SH-SY5Y (cell line): ENCODE results near the gene MEF2D.

Experiments used
- GATA2 ChIP-seq: IDR thresholded peaks from 2 replicates; pipeline ENCODE4 v1.6.1; 2011; ENCODE audit warnings: mild to moderate bottlenecking, low read depth, low read length
- GATA3 ChIP-seq: IDR thresholded peaks from 2 replicates; pipeline ENCODE4 v1.6.1; 2011; ENCODE audit warnings: low read depth, mild to moderate bottlenecking, low read length, moderate library complexity

MEF2D gene

DNA sequence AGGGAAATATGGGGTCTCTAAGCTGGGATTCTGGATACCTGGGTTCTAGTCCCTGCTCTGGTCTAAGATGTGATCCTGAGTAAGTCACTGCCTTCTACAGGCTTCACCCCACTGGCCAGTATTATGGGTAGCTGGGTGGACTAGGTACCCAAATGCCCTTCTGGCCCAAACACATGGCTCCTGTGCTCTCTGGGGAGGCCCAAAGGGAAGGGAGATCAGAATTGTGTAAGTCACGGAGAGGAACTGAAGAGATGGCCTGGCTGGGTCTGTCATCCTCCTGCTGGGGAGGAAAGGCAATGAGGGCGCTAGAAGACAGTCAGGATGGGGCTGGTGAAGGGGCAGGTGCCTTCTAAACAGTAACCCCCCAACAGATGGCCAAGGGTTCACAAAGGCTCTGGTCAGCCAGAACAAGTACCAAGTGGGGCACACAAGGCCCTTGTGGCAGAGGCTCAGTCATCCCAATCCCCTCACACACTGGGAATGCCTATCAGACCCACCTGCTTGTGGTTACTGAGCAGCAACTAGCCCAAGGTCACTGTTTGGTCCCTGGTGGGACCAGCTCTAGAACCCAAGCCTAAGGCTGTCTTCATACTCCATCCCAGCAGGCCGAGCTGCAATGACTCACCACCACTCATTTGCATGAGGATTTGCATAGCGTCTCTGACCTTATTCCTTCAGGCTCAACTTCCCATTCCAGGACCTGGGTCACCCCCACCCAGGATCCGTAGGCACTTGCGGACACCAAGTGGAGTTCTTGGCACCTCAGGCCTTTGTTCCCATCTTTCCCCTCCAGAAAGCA is 9.2 kb downstream of the MEF2D start:
- TF ChIP-seq GATA3 = no peak
- TF ChIP-seq GATA2 = no peak

DNA sequence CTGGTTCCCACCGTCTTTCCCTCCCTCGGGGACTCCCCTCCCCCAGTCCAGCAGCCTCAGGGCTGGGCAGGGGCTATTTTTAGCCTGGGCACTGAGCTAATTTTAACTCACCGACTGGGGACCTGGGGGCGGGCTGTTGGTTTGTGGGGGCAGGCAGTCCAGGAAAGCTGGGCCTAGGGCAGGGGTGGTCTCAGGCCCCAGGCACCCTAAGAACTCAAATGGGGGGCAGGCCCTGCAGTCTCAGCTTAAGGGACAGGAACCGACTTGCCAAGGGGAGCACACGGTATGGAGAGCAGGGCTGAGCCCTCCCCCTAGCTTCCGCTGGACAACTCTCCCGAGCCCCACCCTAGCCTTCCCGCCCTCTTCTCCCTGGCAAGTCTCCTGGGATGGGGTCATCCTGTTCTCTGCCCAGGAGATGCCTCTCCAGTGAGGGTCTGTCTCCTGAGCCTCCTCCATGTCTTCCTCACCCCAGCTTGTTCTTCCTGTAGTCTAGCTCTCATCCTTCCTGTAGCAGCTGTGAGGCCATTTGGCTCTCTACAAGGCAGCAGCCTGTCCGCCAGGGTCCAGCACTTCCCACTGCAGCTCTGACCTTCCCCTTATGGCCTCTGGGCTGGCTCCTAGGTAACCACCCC is 10.1 kb downstream of the MEF2D start:
- TF ChIP-seq GATA3 = no peak
- no peak for TF ChIP-seq GATA2

DNA sequence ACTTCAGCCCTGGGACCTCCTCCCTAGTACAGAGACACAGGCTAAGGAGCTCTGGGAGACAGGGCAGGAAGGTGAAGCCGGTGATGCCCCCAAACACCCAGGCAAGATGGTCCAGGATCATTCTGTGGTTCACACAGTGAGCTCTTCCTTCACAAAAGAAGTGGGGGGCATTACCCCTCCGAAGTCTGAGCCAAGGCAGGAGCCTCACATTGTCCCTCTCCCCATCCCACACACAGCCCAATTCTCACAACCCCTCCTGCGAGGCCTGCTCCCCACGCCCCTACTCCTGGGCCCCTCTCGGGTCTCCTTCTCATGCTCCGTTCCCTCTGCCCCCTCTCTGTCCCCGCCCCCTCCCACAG is 10.7 kb downstream of the MEF2D start:
- TF ChIP-seq GATA2 (no peak), GATA3 (no peak)

DNA sequence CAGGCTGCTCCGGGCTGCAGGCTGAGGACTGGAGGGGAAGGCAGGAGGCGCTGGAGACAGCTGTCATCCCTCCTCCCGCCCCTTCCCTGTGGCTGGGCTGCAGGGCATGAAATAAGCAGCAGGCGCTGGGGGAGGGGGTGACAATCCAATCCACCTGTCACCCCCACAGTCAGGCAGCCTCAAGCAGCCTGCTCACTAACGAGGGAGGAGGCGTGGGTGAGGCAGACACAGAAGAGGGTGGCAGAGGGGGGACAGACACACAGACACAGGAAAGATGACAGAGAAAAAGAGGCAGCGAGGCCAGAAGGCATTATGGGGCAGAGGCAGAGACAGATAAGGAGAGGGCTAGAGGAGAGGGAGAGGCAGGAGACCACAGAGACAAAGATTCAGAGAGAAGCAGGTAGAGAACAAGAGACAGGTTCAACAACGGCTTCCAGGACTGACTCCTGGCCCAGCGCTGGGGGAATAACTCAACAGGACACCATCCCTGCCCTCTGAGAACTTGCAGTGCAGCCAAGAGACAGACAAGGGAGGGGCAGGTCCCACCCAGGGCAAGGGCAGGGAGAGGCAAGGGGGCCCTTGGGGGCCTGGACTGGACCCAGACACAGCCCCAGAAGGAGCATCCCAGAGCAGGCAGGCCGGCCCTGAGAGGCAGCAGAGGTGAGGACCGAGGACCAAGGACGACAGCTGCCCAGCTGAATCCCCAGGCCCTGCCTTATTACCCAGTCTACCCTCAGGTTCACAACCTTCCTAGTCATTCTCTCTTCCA is 11.2 kb downstream of the MEF2D start:
- TF ChIP-seq GATA3 (no peak), GATA2 (no peak)

DNA sequence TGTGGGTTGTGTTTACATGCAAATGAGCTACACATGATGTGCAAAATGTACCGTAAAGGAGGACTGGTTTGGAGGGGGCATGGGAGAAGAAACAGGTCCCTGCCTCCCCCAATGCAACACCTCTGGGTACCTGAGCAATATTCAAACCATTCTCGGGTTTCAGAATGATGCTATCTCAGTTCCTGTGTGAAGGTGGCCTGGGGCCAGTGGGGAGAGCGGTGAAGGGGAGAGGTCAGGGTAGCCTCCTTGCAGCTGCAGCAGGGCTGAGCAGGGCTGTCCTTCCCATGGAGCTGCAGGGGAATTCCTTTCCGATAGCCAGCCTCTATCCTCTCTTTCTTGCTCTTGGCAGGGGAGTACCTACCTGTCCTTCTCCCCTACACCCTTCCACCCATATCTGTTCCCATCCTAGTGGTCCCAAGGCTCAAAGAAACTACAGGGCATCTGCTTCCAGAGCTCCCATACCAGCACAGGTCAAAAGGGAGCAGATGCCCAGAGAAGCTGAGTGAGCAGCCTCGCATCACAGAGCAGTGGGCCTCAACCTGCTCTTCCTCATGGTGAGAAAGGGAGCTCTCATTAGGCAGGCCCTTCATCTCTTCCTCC is 11.9 kb downstream of the MEF2D start:
- TF ChIP-seq GATA3 (no peak), GATA2 (no peak)

DNA sequence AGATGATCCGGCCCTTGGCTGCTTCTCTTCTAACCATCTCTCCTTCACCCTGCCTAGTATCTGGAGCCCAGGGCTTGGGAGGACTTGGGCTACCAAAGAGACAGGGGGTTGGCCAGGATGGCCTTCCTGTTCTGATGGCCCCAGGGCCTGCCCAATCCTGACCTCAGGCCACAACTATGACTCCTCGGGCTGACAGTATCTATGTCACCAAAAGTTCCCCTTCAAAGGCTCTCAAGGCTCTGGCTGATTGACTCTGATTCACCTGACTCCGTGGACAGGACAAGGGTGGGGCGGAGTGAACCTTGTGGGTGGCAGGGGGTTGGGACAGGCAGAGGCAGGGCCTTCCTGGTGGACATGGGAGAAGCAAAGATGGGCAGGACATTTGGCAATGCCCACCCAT is 12.7 kb downstream of the MEF2D start:
- TF ChIP-seq GATA3 (no peak), GATA2 (no peak)

DNA sequence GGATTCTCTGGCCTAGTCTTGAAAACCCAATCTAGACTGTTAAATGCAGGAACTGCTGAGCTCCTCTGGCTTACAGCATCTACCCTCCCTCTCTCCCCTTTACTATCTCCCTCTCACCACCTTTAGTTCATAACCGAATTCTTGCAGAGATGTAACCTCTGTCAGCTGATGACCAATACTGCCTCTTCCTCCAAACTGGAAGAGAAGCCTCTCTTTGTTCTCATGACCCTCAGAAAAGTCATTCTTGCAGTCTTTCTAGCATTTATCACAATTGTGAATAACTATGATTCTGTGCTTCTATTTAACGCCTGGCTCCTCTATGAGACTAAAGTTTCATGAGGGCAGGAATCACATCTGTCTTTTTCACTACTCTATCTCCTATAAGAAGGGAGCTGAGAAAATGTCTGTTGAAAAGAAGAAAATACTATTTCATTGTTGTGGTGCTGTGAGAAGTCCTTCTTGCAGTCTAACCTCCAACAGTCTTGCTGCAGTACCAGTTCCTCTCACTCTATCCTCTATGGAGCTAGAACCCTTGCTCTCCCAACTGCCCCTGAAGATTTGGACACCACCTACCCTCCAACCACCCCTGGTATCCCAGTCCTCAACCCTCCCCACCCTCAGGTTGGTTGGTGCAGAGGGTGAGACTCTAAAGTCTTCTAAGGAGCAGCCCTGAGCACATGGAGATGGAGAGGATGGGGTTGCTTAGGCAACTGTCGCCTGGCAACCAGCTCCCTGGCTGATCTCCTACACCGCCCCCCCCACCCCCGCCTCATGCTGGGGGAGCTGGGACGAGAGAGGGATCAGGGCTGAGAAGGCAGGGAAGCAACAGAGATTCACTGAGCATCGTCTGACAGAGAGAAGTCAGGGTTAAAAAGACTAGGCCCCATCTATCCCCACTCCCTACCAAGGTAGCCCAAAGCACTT is 13.9 kb downstream of the MEF2D start:
- TF ChIP-seq GATA2 (no peak), GATA3 (no peak)

DNA sequence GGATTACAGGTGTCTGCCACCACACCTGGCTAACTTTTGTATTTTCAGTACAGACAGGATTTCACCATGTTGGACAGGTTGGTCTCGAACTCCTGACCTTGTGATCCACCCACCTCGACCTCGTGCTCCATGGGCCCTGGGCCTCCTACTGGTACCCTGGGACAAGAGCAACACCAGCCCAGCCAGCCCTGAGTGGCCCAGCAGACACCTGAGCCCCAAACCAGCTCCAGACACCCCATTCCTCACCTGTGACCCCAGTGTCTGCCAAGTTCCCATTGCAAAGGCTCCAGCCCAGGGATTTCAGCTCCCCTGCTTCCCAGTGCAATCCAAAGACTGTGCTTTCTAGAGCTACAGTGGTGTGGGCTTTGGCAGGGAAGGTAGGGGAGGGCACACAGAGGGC is 14.6 kb downstream of the MEF2D start:
- TF ChIP-seq GATA3 (no peak), GATA2 (no peak)

DNA sequence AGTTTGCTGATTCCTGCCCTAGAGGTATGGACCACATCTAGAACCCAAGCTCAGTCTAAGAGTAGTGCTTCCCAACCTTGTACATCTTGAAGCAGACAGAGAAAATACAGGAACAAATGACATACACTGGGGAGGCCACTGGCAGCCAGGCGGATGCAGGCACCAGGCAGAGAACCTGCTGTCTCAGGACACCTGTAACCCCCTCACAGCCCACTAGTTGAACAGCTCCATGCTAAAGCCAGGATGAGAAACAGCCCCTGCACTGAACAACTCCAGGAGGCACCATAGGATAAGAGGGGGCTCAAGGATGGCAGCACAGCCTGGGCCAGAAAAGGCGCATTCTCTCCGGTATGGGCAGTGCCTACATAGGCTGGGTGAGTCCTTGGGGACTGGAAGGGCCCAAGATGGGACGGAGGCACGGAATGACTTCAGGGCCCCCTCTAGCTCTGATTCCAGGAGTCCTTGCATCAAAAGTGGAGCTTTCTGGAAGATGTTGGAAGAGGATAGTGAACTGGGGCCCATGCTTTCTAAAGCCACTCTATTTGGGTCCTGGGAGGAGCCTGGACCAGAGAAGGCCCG is 16.0 kb downstream of the MEF2D start:
- no peak for TF ChIP-seq GATA3
- TF ChIP-seq GATA2 = no peak

DNA sequence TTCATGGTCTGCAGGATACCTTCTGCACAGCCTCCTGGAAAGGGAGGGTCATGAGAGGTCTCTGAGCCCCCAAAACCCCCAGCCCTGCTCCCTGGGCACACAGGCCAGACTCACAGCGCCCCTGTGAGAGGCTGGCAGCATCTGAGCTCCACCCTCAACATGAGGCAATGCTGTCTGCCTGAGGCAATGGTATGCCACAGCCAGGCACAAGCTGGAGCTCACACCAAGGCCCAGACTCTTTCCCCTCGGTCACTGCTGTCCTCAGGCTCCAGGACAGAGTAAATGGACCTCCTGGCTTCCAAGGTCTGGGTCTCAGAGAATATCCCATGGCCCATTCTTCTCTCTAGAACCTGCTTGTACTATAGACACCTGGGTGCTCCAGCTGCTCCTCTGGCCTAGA is 17.2 kb downstream of the MEF2D start:
- TF ChIP-seq GATA2 = no peak
- TF ChIP-seq GATA3 = no peak

DNA sequence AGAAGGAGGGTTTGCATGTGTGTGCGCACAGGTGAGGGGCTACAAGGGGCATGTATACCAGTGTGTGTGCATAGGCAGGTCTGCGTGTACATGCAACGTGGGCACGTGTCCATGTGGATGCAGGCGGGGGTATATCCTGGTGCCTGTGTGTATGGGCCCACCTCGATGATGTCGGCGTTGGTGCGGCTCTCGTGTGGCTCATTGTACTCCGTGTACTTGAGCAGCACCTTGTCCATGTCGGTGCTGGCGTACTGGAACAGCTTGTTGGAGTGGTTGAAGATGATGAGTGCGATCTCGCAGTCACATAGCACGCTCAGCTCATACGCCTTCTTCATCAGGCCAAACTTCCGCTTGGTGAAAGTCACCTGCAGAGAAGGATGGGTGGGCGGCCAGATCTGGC is 18.3 kb downstream of the MEF2D start:
- TF ChIP-seq GATA3 (no peak), GATA2 (no peak)

DNA sequence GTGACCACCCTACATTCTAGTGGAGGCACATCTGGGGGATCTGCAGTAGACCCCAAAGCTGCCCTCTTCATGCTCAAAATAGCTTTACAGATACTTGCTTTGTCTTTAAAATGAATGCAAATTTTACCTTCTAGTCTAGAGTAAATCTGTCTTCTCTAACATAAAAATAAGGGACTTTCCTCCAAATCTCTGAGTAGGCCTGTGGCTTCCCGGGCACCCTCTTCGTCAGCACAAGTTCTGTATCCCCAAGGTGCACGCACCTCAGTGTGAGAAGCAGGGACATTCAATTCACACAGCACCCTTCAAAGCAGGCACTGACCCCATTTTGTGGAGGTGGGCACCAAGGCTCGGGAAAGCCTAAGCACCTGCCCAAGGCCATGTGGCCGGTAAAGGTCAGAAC is 19.0 kb downstream of the MEF2D start:
- TF ChIP-seq GATA3 (no peak), GATA2 (no peak)

DNA sequence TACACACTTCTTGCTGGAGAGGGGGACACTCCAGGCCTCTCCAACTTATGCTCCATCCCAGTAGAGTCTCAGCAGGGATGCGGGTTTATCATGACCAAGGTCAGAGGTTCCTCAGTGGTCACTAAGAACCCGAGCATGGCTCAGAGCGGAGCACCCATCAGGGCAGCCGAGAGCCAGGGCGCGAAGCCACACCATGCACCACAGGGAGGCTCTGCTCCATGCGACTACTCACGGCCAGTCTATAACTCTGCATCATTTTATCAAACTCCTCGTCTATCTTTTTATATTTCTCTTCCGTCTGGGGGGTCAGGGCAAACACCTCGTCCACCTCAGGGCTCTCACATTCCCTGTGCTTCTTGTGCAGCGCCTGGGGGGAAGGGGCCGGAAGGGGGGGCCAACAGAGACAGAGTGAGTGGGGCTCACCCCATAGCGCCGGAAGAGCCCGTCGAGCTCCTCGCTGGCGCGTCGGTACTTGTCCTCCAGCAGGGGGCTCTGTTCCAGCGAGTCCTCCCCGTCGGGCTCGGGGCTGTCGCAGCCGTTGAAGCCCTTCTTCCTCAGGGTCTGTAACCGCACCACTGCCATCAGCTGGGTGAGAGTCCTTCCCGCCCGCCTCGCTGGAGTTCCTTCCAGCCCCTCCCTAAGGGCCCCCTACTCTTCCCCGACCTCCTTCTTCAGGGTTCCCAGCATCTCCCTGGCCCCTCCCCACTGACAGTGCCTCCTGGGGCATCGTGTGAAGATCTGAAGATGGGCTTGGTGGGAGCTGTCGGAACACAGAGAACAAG is 20.0 kb downstream of the MEF2D start:
- no peak for TF ChIP-seq GATA2
- no peak for TF ChIP-seq GATA3
